Fibroblast of skin of right biceps (primary cell): ENCODE results near the gene ERC2.
"Not testable (repeated sequence)": the region's sequence is repeated elsewhere in the genome, so short reads cannot be mapped to it uniquely, and the experiment has no call there.

Experiments used
- DNase-seq: peaks from one replicate; pipeline ENCODE4 v3.0.0-alpha.2; 2013

The ERC2 gene

DNA sequence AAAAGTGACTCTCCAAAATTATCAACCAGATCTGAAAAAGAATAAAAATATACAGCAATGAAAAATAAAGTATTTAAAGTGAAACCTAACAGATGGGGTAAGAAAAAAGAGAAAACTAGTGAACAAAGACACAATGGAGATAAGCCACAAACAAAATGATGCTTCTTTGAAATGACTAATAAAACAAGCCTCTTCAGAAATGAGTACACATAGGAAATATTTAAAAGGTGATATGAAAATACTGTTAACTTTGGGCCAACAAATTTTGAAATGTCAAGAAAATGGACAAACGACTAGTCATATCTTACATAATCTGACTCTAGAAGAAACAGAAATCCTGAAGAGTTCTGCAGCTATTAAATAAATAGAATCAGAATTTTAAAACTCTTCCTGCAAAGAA is 164.2 kb downstream of the ERC2 start:
- no peak for DNase-seq

GRCh38 chr3:56303487-56303886 is 164.8 kb downstream of the ERC2 start:
- DNase-seq, result peak; percentile 56

- DNase-seq, result no peak
Observed at GRCh38 chr3:56302417-56302816, 165.8 kb downstream of the ERC2 start.

- no peak for DNase-seq
Observed at GRCh38 chr3:56297281-56297840, 170.9 kb downstream of the ERC2 start.

DNA sequence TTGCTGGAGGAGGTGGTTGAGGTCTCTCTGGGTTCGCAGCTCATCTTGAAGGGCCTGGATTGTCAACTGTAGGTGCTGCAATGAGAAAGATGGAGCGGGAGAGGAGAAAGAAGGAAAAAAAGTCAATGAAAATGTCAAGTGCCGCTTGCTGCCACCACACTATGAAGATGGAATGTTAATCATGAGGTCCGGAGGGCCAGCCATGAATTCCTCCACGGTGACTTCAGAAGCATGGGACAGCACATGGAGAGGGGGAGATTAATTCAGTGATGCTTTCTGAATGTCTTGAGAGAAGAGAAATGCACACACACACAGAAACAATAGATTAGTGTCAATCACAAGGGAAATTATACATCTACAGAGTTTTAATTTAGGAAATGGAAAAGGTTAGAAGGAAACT is 171.9 kb downstream of the ERC2 start:
- no peak for DNase-seq

- DNase-seq, result no peak
Observed at GRCh38 chr3:56295161-56295560, 173.1 kb downstream of the ERC2 start.

GRCh38 chr3:56294286-56294685 is 174.0 kb downstream of the ERC2 start:
- no peak for DNase-seq

GRCh38 chr3:56291953-56292352 is 176.3 kb downstream of the ERC2 start:
- peak; percentile 70 for DNase-seq

GRCh38 chr3:56291244-56291680 is 177.0 kb downstream of the ERC2 start:
- peak; percentile 85 for DNase-seq

DNA sequence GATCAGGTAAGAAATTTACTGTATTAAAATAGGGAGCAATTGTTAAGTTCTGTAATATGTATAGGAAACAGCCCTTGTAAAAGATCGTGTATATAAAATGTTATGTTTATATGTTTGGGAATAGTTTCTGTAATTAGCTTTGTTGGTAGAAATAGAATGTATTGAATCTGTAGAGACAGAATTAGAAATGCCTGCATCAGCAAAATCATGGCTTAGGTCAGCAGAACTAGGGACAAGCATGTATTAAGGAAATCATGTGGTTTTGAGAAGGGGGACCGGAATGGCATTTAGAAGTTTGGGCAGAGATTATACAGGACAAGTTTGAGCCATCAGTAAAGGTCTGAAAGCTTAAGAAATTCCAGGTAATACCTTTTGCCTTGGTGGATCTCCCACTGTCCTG is 177.9 kb downstream of the ERC2 start:
- no peak for DNase-seq

DNA sequence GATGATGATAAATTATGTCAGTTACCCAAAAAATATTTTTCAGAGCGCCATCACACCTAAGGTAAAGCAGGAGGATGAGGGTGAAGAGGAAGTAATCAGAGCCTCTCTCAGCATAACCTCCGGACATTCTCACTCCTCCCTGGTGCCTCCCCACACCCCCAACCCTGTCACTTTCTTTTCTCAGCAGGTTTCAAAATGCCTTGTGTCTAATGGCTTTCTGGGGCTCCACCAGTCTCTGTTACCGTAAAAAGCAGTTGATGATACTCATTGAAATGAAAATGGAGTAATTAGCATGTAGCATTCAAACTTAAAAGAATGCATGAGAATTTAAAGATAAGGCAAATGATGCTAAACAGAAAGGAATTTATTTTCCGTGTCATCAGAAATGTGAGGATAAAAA is 180.0 kb downstream of the ERC2 start:
- DNase-seq, result no peak

- peak; percentile 3 for DNase-seq
Observed at GRCh38 chr3:56282341-56282740, 185.9 kb downstream of the ERC2 start.

DNA sequence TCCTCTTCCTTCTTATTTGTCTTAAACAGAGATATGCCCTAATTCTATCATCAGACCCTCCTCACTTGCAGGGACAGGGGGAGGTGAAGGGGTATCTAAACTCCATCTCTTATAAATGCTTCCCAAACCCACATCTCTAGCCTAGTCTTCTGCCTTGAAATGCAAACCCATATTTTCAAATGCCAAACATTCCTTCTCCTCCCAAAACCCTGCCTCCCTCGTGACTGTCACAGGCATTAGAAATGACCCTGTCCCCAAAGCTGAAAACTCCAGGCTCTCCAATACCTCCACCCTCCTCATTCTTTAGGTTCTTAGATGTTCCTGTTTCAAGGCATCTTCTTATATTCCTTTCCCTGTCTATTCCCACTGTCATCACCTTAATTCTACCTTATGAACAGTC is 191.0 kb downstream of the ERC2 start:
- DNase-seq, result no peak

DNA sequence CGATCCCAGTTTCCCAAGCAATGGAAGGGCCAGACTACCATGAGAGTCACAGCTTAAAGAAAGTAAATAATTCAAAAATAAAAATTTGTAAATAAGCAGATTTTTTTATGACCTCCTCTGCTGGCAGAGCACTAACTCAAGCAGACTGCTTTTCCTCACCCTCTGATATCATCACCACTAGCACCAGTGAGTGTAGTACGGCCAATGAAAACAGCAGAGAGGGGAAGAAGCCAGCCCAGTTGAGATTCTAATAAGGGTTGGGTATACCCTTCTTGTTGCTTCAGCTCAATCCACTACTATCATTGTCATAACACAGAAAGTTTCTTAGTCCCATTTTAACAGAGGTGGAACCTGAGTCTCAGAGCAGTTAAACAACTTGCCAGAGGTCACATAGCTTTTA is 193.1 kb downstream of the ERC2 start:
- no peak for DNase-seq

DNA sequence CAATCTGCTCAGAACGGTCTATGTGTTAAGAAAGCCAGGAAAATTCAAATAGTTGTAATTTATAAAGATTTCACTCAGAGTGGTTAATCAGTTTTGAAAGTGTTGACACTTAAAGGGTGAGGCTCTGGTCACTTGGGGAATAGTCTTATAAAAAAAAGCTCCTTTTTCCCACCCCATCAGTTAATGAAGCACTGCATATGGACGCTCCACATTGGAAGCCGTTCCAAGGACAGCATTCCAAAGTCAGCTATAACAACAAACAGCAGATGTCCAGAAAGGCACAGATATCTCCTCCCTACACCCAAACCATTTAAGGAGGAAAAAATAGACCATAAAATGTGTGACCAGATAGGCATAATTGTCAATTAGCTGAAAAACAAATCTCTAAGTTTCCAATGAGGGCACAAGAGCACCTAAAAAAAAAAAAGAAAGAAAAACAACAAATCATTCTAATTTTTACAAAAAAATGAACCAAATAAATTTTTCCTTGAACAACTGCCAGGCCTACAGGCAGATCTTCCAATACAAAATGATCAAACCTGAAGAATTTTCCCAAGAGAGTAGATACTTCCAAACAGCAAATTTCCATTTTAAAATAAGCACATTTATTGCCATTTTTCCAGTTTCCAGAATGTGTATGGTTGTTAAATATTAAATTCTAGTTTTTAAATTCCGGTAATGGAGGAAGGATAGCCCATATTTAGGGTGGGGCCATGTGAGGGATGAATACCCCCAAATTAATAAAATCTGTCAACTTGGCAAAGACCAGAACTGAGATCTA is 198.3 kb downstream of the ERC2 start:
- DNase-seq, result peak; percentile 16

DNA sequence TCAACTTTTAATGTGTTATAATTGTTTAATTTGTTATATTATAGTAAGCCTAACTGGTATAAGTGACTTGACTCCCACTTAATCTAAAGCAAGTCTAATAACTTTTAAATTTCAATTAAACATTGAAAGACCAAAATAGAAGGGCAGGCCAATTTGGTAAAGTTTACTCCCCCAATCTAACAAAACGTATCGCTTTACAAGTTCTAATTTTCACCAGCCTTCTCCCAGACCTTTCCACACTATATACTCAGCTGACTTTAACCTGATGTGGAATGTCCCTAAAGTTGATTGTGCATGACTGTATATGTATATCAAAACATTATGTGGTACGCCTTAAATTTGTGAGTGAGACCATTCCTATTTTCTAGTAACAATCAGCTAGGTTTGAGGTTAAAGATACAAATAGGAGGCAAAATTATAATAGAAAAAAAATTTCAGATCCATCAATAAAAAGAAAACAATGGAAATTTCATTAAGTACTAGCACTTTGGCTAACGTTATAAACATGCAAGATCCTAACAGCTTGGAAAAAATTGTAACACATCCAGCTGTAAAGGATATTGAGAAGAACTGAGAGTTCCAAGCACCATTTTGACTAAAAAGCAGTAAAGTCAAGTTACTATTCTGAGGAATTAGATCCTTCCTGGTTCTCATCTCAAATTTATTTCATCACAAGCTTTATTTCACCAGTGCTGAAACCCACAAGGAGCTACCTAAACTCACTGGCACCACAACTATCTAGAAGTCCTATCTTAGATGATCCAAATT is 199.5 kb downstream of the ERC2 start:
- no peak for DNase-seq

GRCh38 chr3:56261852-56262251 is 206.4 kb downstream of the ERC2 start:
- not testable (repeated sequence) for DNase-seq

- DNase-seq, result no peak
Observed at GRCh38 chr3:56260262-56260661, 208.0 kb downstream of the ERC2 start.

DNA sequence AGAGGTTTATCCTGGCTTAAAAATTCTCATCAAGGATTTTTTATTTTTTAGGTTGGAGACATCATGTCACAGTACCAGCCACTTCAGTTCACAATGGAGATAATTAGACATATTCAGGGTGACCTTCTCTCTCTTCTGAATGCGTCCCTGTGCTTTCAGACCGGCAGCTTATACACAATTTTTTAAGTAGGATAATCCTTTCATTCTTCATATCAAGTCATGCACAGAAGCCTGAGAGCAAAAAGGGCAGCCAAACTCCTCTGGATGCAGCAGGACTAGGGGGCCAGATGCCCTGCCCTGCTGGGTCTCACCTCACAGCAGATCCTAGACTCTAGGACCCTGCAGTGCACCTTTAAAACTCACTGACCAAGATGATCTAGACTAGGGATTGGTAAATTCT is 210.4 kb downstream of the ERC2 start:
- no peak for DNase-seq

DNA sequence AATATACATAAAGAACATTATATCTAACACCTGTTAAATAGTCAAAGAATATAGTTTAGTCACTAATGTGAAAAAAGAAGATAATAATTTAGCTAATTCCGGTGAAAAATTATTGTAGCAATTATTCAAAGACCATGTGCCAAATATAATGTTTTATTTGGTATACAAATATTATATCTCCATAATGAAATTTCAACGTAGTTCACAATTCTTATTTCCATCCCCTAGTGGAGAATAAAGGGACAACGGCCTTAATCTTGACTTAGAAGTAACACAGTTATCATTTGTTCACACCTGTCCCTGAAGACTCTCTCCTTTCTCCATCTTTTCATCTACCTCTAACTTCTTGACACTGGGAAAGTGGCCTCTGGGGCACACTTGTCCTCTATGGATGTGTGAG is 213.4 kb downstream of the ERC2 start:
- no peak for DNase-seq

- no peak for DNase-seq
Observed at GRCh38 chr3:56253941-56254665, 214.2 kb downstream of the ERC2 start.

GRCh38 chr3:56251343-56251945 is 216.8 kb downstream of the ERC2 start:
- peak; percentile 52 for DNase-seq

DNA sequence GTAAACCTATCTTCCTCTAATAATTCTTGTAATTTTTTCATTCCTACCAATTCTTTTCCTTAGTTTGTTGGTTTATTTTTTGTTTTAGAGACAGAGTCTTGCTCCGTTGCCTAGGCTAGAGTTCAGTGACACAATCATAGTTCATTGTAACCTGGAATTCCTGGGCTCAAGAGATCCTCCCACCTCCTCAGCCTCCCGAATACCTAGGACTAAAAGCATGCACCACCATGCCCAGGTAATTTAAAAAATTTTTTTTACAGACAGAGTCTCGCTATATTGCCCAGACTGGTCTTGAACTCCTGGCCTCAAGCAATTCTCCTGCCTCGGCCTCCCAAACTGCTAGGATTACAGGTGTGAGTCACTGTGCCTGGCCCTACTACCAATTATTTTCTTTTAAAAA is 220.2 kb downstream of the ERC2 start:
- no peak for DNase-seq
